Mesenteric fat pad (tissue), 1 donor: ENCODE measurements around the gene PDS5A. TPM values are rescaled to one million over a fixed set of nuclear protein-coding genes. Genes with fewer than 3 reads are reported as not detected.
A peak's percentile ranks its signal among the peaks of the same experiment; 100 is the strongest.
"Not testable (repeated sequence)": the region's sequence is repeated elsewhere in the genome, so short reads cannot be mapped to it uniquely, and the experiment has no call there.

ENCODE experiments used
- DNase-seq: peaks from one replicate; pipeline ENCODE4 v3.0.0-alpha.2; 2020; ENCODE audit warnings: low spot score
- long read RNA-seq: library from polyadenylated mRNA; unstranded; transcript quantifications from one replicate; pipeline ENCODE4 v2.0.0, GENCODE V29; 2020
- total RNA-seq: library from RNA; stranded (reverse); fragmentation: NEBNext Ultra II Directional; extraction: Animal tissue kit (Norgen Biotek cat#: 25700); gene quantifications from one replicate; pipeline ENCODE4 v1.2.1, GENCODE V29; 2021
- donor health status: DM: yes; HTN: yes; CAD: no.

Gene PDS5A
- total RNA-seq = 69.8 TPM
- long read RNA-seq, partial matches to known transcripts = 11 of 24 reads
- long read RNA-seq, other reads (novel, unspliced or antisense) = 10 of 24 reads

GRCh38 chr4:39977489-39978377 lies at the start of gene PDS5A:
TSS of gene PDS5A (minus strand) at chr4:39977911. CDS start at chr4:39976577, 1,334 bp downstream.
- DNase-seq = peak; percentile 96

GRCh38 chr4:40024049-40024448 lies 46.3 kb upstream of the PDS5A start:
- DNase-seq = not testable (repeated sequence)

GRCh38 chr4:40021116-40021515 lies 43.4 kb upstream of the PDS5A start:
- not testable (repeated sequence) for DNase-seq

GRCh38 chr4:40020221-40020620 lies 42.5 kb upstream of the PDS5A start:
- DNase-seq = no peak

- DNase-seq = no peak
Measured at GRCh38 chr4:40016007-40016406, 38.3 kb upstream of the PDS5A start.

- no peak for DNase-seq
Measured at GRCh38 chr4:40003986-40004385, 26.3 kb upstream of the PDS5A start.

- DNase-seq = no peak
Measured at GRCh38 chr4:40000711-40001110, 23.0 kb upstream of the PDS5A start.

GRCh38 chr4:39998659-39999345 lies 21.1 kb upstream of the PDS5A start:
- no peak for DNase-seq

GRCh38 chr4:39996811-39997210 lies 19.1 kb upstream of the PDS5A start:
- DNase-seq = no peak

- no peak for DNase-seq
Measured at GRCh38 chr4:39994406-39994805, 16.7 kb upstream of the PDS5A start.

- DNase-seq = not testable (repeated sequence)
Measured at GRCh38 chr4:39989381-39989780, 11.7 kb upstream of the PDS5A start.

GRCh38 chr4:39987485-39987884 lies 9.8 kb upstream of the PDS5A start:
- DNase-seq = no peak

- no peak for DNase-seq
Measured at GRCh38 chr4:39978904-39979303, 1.2 kb upstream of the PDS5A start.

- no peak for DNase-seq
Measured at GRCh38 chr4:39978378-39978775, 666 bp upstream of the PDS5A start.

GRCh38 chr4:39976945-39977488 lies 694 bp downstream of the PDS5A start:
- DNase-seq = peak; percentile 90

- peak; percentile 91 for DNase-seq
Measured at GRCh38 chr4:39976141-39976944, 1.4 kb downstream of the PDS5A start.

- DNase-seq = peak; percentile 3
Measured at GRCh38 chr4:39975488-39976089, 2.1 kb downstream of the PDS5A start.

GRCh38 chr4:39973052-39973451 lies 4.7 kb downstream of the PDS5A start:
- peak; percentile 12 for DNase-seq

GRCh38 chr4:39970671-39971640 lies 6.8 kb downstream of the PDS5A start:
- peak; percentile 47 for DNase-seq
